Activated CD8-positive, alpha-beta memory T cell treated with anti-CD3 and anti-CD28 coated beads for 36 hours (primary cell): ENCODE results near the gene KIRREL3. TPM values are rescaled to one million over a fixed set of nuclear protein-coding genes. Genes with fewer than 3 reads are reported as not detected.
"Not testable (repeated sequence)": the region's sequence is repeated elsewhere in the genome, so short reads cannot be mapped to it uniquely, and the experiment has no call there.

ENCODE experiments used
- CTCF ChIA-PET: fragments of 350-600 bp; sonication (Branson Sonifier 250); formaldehyde crosslinking; loops from one replicate; lab custom pipeline; 2021; ENCODE audit warnings: antibody characterized with exemption; lab: Charles Lee
- POLR2A ChIA-PET: fragments of 350-600 bp; sonication (Branson Sonifier 250); formaldehyde crosslinking; loops from one replicate; lab custom pipeline; 2021; ENCODE audit warnings: antibody characterized with exemption; lab: Charles Lee
- total RNA-seq, 2 experiments: library from RNA; stranded (reverse); gene quantifications; one replicate each; pipeline ENCODE4 v1.2.3, GENCODE V29; 2021

KIRREL3 gene
- total RNA-seq, 2 experiments from 2014 or later: not detected

- ChIA-PET CTCF (no interaction called here), POLR2A (no interaction called here)
Observed at GRCh38 chr11:126391970-126392632, 608.5 kb downstream of the KIRREL3 start.

DNA sequence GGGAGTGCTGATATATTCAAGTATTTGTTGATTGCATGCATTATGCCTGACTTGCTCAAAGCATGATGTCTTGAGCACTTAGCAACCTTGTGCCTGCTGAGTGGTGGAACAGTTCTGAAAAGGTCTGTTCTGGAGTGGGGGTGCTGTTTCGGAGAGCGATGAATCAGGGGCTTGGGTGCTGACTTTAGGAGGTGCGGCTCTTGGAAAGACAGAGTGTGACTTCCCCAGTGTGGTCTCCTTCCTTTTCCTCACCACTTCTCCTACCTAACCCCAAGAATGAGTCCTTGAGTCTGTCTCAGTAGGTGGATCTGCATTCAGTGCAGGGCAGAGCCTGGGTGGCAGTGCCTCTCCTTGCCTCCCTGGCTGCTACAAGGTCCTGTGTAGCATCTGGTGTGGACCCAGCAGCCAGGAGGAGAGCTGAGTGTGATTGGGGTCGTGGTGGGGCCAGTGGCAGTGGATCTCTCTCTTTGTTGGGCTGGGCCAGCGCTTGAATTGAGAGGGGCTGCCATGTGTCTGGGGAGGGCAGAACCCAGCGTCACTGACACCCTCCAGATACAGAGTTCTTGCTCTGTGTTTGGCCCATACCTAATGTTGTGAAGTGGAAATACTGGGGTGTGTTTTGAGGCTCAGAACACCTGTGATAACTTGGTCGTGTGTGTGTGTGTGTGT, 609.1 kb downstream of the KIRREL3 start:
- POLR2A ChIA-PET: no interaction called here
- CTCF ChIA-PET: no interaction called here

- POLR2A ChIA-PET: no interaction called here
- CTCF ChIA-PET: no interaction called here
Observed at GRCh38 chr11:126390272-126390867, 610.2 kb downstream of the KIRREL3 start.

GRCh38 chr11:126387857-126388256, 612.7 kb downstream of the KIRREL3 start:
- ChIA-PET POLR2A (no interaction called here), CTCF (interaction anchor here (0.7 kb wide), 1 partner anchor 80 kb away, joined by 3 read pairs; no protein-coding TSS in a partner anchor)

DNA sequence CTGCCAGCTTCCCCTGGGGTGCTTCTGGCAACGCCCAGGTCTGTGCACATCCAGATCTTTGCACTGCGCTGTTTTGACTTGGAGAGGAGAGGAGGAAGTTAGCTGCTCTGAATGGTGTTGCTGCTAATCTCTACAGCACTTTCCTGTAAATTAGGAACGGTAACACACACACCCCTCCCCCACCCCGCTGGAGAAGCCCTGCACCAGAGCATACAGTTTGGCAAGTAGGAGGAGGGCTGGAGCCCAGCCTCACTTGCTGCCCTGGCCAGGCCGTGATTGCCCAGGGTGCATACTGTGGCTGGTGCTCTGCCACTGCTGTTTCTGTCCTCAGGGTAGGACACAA, 613.9 kb downstream of the KIRREL3 start:
- POLR2A ChIA-PET, CTCF ChIA-PET: not testable (repeated sequence)

DNA sequence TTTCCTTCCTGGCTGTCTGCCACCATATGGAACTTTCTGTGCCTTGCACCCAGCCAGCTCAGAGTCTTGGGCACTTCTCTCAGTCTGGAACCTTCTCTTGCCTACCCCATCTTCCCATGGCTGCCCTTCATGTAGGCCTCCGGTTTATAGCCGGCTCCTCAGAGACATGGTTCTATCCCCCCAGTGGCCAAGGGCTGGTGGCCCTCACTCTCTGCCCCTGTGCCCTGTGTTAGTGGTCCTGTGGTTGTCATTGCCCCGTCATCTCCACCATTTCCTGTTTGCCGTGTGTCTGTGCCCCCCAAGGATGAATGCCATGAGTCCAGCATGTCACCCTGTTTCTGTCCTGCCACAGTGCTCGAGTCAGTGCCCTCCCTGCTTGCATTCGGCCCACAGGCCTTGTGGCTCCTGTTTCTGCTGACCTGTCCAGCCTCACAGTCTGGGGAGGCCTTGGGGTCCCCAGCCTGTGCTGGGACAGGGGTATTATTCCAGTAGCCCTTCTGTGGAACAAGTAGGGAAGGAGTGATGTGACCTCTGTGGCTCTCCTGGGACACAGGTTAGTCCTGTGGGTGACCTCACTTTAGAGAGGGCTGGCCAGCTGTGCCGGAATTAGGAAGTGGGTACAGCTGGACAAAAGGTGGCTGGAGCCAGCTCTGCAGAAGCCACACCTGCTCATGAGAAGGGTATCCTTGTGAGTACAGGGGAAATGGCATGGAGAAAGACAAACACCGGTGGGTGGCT, 614.4 kb downstream of the KIRREL3 start:
- ChIA-PET POLR2A (no interaction called here), CTCF (no interaction called here)

DNA sequence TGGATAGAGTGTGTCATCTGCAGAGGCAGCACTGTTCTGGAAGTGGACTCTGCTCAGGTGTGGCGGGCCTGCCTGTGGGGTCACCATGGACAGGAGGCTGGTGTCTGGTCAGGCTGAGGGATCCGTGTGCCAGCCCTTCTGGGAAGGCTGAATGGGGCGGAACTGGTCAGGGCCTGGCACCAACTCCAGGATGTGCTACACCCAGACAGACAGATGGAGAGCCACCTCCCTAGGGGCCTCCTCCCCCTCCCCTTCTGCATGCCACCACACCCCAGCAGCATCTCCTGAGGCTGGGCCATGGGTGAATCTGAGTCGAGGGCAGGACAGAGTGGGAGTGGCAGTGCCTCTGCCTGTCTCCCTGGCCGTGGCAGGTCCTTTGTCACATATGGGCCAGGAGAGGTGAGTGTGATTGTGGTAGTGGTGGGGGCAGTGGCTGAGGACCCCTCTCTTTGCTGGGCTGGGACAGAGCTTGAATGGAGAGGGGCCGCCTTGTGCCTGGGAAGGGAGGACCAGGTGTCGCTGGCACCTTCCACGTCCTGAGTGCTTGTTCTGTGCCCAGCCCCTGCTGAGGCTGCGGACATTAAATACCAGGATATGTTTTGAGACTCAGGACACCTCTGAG, 616.0 kb downstream of the KIRREL3 start:
- ChIA-PET POLR2A (no interaction called here), CTCF (no interaction called here)

- CTCF ChIA-PET: no interaction called here
- POLR2A ChIA-PET: no interaction called here
Observed at GRCh38 chr11:126383339-126384335, 616.9 kb downstream of the KIRREL3 start.

- CTCF ChIA-PET, POLR2A ChIA-PET: not testable (repeated sequence)
Observed at GRCh38 chr11:126382641-126383040, 617.9 kb downstream of the KIRREL3 start.

GRCh38 chr11:126381960-126382359, 618.6 kb downstream of the KIRREL3 start:
- POLR2A ChIA-PET, CTCF ChIA-PET: not testable (repeated sequence)

- ChIA-PET POLR2A (no interaction called here), CTCF (no interaction called here)
Observed at GRCh38 chr11:126380909-126381308, 619.7 kb downstream of the KIRREL3 start.

DNA sequence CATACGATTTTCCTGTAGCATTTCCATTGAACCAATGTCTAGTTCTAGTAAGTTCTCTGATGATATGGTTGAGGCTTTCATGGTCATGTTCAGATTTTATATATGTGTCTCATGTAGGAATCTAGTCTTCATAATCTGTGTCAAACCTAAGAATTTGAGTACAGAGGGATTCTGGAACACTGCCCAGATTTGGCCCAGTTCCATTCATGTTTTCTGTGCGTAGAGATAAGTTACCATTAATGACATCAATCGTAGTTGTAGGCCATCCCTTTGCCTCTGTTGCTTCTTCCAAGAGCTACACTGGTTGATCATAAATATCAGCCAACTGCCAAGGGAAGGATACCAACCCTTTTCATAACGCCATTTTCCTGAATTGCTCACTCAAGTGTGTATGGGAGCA, 621.8 kb downstream of the KIRREL3 start:
- ChIA-PET CTCF (no interaction called here), POLR2A (no interaction called here)

- ChIA-PET CTCF (no interaction called here), POLR2A (no interaction called here)
Observed at GRCh38 chr11:126375726-126376125, 624.8 kb downstream of the KIRREL3 start.

DNA sequence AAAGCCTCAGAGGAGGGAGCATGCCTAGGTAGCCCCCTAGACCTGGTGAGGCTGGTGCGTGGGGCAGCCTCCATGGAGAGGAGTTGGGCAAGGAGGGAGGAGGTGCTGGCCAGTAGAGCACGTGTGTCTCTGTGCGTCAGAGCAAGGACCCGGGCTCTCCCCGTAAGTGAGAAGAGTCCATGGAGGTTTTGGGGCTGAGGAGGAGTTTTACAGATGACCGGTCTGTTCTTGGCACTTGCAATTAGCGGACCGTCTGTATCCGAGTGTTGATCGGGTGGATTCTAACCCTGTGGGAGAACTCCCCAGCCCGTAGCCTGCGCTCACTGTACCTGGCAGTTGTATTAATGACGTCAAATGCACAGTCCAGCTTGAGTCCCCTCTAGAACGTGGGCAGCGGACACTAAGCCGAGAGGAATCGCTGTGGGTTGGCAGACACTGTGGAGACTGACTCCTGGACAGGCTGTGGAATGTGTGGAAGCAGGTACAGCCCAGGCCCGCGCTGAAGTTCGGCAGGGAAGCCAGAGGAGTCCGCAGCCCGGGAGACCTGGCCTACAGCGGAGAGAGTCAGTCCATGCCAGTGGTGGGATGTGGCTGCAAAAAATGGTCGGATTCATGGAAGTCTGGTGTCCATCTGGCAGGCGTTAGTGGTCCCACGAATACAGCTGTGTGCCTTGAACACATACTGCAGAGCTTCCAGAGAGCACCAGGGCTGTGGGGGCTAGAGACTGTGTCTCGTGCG, 625.8 kb downstream of the KIRREL3 start:
- CTCF ChIA-PET: not testable (repeated sequence)

GRCh38 chr11:126373389-126374066, 627.0 kb downstream of the KIRREL3 start:
- POLR2A ChIA-PET, CTCF ChIA-PET: not testable (repeated sequence)

More for the DNA sequence above, 625.8 kb downstream of the KIRREL3 start:
- POLR2A ChIA-PET: not testable (repeated sequence)
